HL-60 (cell line): Measurements from ENCODE around the gene FRK.

Source experiments
- GABPA ChIP-seq: IDR thresholded peaks from 2 replicates; pipeline ENCODE4 v1.6.1; 2012; ENCODE audit warnings: low read depth
- POLR2AphosphoS5 ChIP-seq: IDR thresholded peaks from 2 replicates; pipeline ENCODE4 v1.6.1; 2012; ENCODE audit warnings: low read depth
- TF ChIP-seq, protein P1 (sequence below): IDR thresholded peaks from one replicate; pipeline ENCODE4 v1.5.1; 2011; ENCODE audit warnings: low read length, control low read depth, inconsistent platforms; ENCODE audit not compliant: insufficient read depth
- TF ChIP-seq, protein P2 (sequence below): IDR thresholded peaks from 2 replicates; pipeline ENCODE4 v1.6.1; 2012; ENCODE audit warnings: low read depth; ENCODE audit not compliant: insufficient replicate concordance

DNA sequence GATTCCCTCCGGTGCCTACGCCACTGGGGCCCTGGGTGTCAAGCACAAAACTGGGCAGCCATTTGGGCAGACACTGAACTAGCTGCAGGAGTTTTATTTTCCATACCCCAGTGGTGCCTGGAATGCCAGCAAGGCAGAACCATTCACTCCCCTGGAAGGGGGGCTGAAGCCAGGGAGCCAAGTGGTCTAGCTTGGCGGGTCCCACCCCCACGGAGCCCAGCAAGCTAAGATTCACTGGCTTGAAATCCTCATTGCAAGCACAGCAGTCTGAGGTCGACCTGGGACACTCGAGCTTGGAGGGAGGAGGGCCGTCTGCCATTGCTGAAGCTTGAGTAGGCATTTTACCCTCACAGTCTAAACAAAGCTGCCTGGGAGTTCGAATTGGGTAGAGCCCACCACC lies 125.3 kb downstream of the FRK start:
- TF ChIP-seq, protein P1, sequence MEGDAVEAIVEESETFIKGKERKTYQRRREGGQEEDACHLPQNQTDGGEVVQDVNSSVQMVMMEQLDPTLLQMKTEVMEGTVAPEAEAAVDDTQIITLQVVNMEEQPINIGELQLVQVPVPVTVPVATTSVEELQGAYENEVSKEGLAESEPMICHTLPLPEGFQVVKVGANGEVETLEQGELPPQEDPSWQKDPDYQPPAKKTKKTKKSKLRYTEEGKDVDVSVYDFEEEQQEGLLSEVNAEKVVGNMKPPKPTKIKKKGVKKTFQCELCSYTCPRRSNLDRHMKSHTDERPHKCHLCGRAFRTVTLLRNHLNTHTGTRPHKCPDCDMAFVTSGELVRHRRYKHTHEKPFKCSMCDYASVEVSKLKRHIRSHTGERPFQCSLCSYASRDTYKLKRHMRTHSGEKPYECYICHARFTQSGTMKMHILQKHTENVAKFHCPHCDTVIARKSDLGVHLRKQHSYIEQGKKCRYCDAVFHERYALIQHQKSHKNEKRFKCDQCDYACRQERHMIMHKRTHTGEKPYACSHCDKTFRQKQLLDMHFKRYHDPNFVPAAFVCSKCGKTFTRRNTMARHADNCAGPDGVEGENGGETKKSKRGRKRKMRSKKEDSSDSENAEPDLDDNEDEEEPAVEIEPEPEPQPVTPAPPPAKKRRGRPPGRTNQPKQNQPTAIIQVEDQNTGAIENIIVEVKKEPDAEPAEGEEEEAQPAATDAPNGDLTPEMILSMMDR: no peak
- TF ChIP-seq POLR2AphosphoS5 (no peak), GABPA (no peak)
- TF ChIP-seq, protein P2, sequence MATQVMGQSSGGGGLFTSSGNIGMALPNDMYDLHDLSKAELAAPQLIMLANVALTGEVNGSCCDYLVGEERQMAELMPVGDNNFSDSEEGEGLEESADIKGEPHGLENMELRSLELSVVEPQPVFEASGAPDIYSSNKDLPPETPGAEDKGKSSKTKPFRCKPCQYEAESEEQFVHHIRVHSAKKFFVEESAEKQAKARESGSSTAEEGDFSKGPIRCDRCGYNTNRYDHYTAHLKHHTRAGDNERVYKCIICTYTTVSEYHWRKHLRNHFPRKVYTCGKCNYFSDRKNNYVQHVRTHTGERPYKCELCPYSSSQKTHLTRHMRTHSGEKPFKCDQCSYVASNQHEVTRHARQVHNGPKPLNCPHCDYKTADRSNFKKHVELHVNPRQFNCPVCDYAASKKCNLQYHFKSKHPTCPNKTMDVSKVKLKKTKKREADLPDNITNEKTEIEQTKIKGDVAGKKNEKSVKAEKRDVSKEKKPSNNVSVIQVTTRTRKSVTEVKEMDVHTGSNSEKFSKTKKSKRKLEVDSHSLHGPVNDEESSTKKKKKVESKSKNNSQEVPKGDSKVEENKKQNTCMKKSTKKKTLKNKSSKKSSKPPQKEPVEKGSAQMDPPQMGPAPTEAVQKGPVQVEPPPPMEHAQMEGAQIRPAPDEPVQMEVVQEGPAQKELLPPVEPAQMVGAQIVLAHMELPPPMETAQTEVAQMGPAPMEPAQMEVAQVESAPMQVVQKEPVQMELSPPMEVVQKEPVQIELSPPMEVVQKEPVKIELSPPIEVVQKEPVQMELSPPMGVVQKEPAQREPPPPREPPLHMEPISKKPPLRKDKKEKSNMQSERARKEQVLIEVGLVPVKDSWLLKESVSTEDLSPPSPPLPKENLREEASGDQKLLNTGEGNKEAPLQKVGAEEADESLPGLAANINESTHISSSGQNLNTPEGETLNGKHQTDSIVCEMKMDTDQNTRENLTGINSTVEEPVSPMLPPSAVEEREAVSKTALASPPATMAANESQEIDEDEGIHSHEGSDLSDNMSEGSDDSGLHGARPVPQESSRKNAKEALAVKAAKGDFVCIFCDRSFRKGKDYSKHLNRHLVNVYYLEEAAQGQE: no peak
